Ovary (tissue), 9 donors: Measurements from ENCODE around the gene SAV1. TPM values are rescaled to one million over a fixed set of nuclear protein-coding genes. Genes with fewer than 3 reads are reported as not detected.

Experiments used
- DNase-seq, 5 donors: peaks; one replicate each; pipeline ENCODE4 v3.0.0-alpha.2; 2019 to 2020
- H3K27ac ChIP-seq, 2 donors: fragments of 200-600 bp; one replicate each; pipeline versions ENCODE4 v1.5.1 to v1.8.0; 2019 to 2022
- H3K27me3 ChIP-seq: fragments of 200-600 bp; one replicate; pipeline ENCODE4 v1.8.0; 2022
- H3K36me3 ChIP-seq: fragments of 200-600 bp; sonication (generic); one replicate; pipeline ENCODE4 v1.5.1; 2019
- H3K4me1 ChIP-seq: one replicate; pipeline ENCODE4 v1.8.1; 2013; ENCODE audit warnings: mild to moderate bottlenecking, moderate library complexity; ENCODE audit not compliant: insufficient read depth
- H3K4me3 ChIP-seq: fragments of 200-600 bp; sonication (generic); one replicate; pipeline ENCODE4 v1.5.1; 2017
- H3K9me3 ChIP-seq, 2 donors: fragments of 200-600 bp in 1 of 2; sonication (generic) in 1 of 2; one replicate each; pipeline versions ENCODE4 v1.5.1 to v1.8.1; 2013 to 2019; ENCODE audit warnings: mild to moderate bottlenecking in 1 of 2, moderate library complexity in 1 of 2
- EP300 ChIP-seq: sonication (generic); formaldehyde crosslinking; IDR thresholded peaks from one replicate; pipeline ENCODE4 v1.6.1; 2017; ENCODE audit warnings: antibody characterized with exemption
- POLR2A ChIP-seq: fragments of 450-650 bp; IDR thresholded peaks from one replicate; pipeline ENCODE4 v1.6.1; 2017; ENCODE audit warnings: antibody characterized with exemption, mild to moderate bottlenecking, moderate library complexity
- WGBS, 3 donors: extraction: QIAGEN DNeasy Blood & Tissue Kit in 1 of 3; methylation state at CpG; one replicate each; pipeline versions ENCODE4 v1.1.5 to v1.1.7; 2013 to 2017; 5-methylcytosine and 5-hydroxymethylcytosine counted together
- intact Hi-C, 4 donors: fragments of 100-400 bp; cut with DNase I; formaldehyde crosslinking; loops; one replicate each; pipeline versions ENCODE4 v1.11.0 to v1.15.1; 2022 to 2023
- polyA plus RNA-seq, 2 donors: library from polyadenylated mRNA; stranded (reverse); fragments of 200-250 nt in 1 of 2; fragments of 350-450 nt in 1 of 2; fragmentation: Illumina TruSeq in 1 of 2; extraction: RNeasy Lipid Tissue Mini Kit (QIAGEN cat#74804) in 1 of 2; gene quantifications; one replicate each; pipeline ENCODE4 v1.2.3, GENCODE V29; 2013 to 2014
- total RNA-seq, 7 donors: library from RNA; depleted of rRNA in 2 of 7; stranded (reverse); fragments of >200 nt in 2 of 7; fragmentation: NEBNext Ultra II Directional in 3 of 7; extraction: Animal tissue kit (Norgen Biotek cat#: 25700) in 3 of 7; gene quantifications; one replicate each; pipeline versions ENCODE4 v1.1.0 to v1.2.4, GENCODE V29; 2016 to 2023
- TF ChIP-seq, protein P1 (sequence below), 3 donors: fragments of 450-650 bp in 2 of 3; fragments of 200-600 bp in 1 of 3; IDR thresholded peaks; one replicate each; pipeline versions ENCODE4 v1.5.1 to v1.8.0; 2016 to 2022; ENCODE audit warnings: antibody characterized with exemption in 3 of 3, mild to moderate bottlenecking in 1 of 3
- donor health status: DM: no; HTN: no; CAD: no; lungs with moderate emphysema.
- donor health status: DM: no; HTN: no; CAD: no.
- donor health status: Bipolar disorder and iron deficiency.
- donor health status: DM: yes; HTN: yes; CAD: no.
- donor health status: DM: no; HTN: no; CAD: no.
- donor health status: DM: yes; HTN: yes; CAD: no.

The SAV1 gene
- total and polyA plus RNA-seq, 9 donors = 30.5 to 49.9 (median 45.8) TPM

GRCh38 chr14:50659327-50659974, 8.7 kb downstream of the SAV1 start:
- no peaks in the 10 kb centered on the region for H3K9me3 ChIP-seq
- peaks cover 9% of the 10 kb centered on the region for H3K4me1 ChIP-seq
- intact Hi-C loops = no loop called here
- TF ChIP-seq, protein P1, sequence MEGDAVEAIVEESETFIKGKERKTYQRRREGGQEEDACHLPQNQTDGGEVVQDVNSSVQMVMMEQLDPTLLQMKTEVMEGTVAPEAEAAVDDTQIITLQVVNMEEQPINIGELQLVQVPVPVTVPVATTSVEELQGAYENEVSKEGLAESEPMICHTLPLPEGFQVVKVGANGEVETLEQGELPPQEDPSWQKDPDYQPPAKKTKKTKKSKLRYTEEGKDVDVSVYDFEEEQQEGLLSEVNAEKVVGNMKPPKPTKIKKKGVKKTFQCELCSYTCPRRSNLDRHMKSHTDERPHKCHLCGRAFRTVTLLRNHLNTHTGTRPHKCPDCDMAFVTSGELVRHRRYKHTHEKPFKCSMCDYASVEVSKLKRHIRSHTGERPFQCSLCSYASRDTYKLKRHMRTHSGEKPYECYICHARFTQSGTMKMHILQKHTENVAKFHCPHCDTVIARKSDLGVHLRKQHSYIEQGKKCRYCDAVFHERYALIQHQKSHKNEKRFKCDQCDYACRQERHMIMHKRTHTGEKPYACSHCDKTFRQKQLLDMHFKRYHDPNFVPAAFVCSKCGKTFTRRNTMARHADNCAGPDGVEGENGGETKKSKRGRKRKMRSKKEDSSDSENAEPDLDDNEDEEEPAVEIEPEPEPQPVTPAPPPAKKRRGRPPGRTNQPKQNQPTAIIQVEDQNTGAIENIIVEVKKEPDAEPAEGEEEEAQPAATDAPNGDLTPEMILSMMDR (IDR thresholded peaks at IDR 0.05) = no peak
- TF ChIP-seq EP300 (no peak), POLR2A (no peak)
- DNase-seq = no peak
- no peaks in the 10 kb centered on the region for H3K36me3 ChIP-seq
- H3K27me3 ChIP-seq = no peaks in the 10 kb centered on the region
- WGBS, 3 donors = 81 to 82% (median 81%) methylated on average over 6 of the region's 6 CpGs
- H3K27ac ChIP-seq = peak overlapping the region in 1 of 2 donors; percentile 1
- no peak overlapping the region for H3K4me3 ChIP-seq

GRCh38 chr14:50658203-50658602, 9.9 kb downstream of the SAV1 start:
- 1 to 4% (median 2%) methylated on average over 6 of the region's 6 CpGs for WGBS, 3 donors
- Histone ChIP-seq H3K4me3 (no peak overlapping the region), H3K4me1 (peaks cover 10% of the 10 kb centered on the region), H3K9me3 (no peaks in the 10 kb centered on the region), H3K27me3 (no peaks in the 10 kb centered on the region), H3K36me3 (no peaks in the 10 kb centered on the region), H3K27ac (peak overlapping the region in 1 of 2 donors; percentile 54)
- TF ChIP-seq POLR2A (no peak), EP300 (no peak)
- TF ChIP-seq, protein P1 (IDR thresholded peaks at IDR 0.05) = no peak
- intact Hi-C loops = no loop called here
- no peak for DNase-seq

DNA sequence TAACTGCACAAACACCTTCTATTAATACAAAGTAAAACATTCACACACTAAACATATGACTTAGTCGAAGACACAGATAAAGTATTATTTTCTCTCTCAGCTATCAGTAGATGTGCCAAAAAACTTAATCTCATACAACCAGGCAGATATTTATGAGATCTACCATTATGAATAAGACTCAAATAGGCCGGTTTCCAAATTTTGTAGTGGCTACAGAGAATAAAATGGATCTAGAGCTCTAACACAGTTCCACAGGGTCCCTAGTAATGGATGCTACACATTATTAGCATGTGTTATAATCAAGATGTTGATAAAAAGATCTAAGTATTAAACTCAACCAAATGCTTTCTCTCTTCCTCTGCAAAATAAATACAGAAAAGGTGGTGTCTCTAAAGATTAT, 10.4 kb downstream of the SAV1 start:
- Histone ChIP-seq H3K4me3 (no peak overlapping the region), H3K4me1 (peaks cover 9% of the 10 kb centered on the region), H3K9me3 (no peaks in the 10 kb centered on the region), H3K36me3 (no peaks in the 10 kb centered on the region), H3K27me3 (no peaks in the 10 kb centered on the region), H3K27ac (peak overlapping the region in 1 of 2 donors; percentile 54)
- intact Hi-C loops = no loop called here
- no peak for TF ChIP-seq EP300
- TF ChIP-seq, protein P1 (IDR thresholded peaks at IDR 0.05) = no peak
- no peak for TF ChIP-seq POLR2A
- 4 to 10% (median 5%) methylated on average over 2 of the region's 2 CpGs for WGBS, 3 donors
- DNase-seq = no peak

GRCh38 chr14:50656776-50657175, 11.3 kb downstream of the SAV1 start:
- no peaks in the 10 kb centered on the region for H3K27me3 ChIP-seq
- WGBS, 3 donors = 71 to 78% (median 72%) methylated on average over 6 of the region's 6 CpGs
- DNase-seq = no peak
- H3K9me3 ChIP-seq = no peaks in the 10 kb centered on the region
- intact Hi-C loops = no loop called here
- H3K36me3 ChIP-seq = no peaks in the 10 kb centered on the region
- H3K4me1 ChIP-seq = peaks cover 10% of the 10 kb centered on the region
- H3K27ac ChIP-seq = peak overlapping the region in 1 of 2 donors; percentile 54
- H3K4me3 ChIP-seq = no peak overlapping the region
- TF ChIP-seq EP300 = no peak
- no peak for TF ChIP-seq POLR2A
- TF ChIP-seq, protein P1 (IDR thresholded peaks at IDR 0.05) = no peak
